H1 (cell line): Measurements from ENCODE around the gene C3orf80. TPM values are rescaled to one million over a fixed set of nuclear protein-coding genes. Genes with fewer than 3 reads are reported as not detected.

Experiments used
- CTCF ChIA-PET: fragments of 300-600 bp; sonication (Branson Sonifier 250); formaldehyde crosslinking; loops from one replicate; lab custom pipeline; 2021; ENCODE audit not compliant: partially characterized antibody; lab: Charles Lee
- POLR2A ChIA-PET: fragments of 300-600 bp; sonication (Branson Sonifier 250); formaldehyde crosslinking; loops from one replicate; lab custom pipeline; 2021; ENCODE audit warnings: inconsistent platforms; ENCODE audit not compliant: partially characterized antibody; lab: Charles Lee
- DNase-seq, 2 experiments: peaks; one replicate each; pipeline versions ENCODE4 v3.0.0 to v3.0.0-alpha.2; 2010 to 2022; ENCODE audit warnings: low spot score in 2 of 2, low read depth in 1 of 2, mixed read lengths in 1 of 2
- FAIRE-seq: peaks from 2 replicates; lab custom pipeline; 2011; peaks lifted over from hg19 to GRCh38; lab: Jason Lieb, UNC
- H2AFZ ChIP-seq: 2 replicates; pipeline ENCODE4 v1.8.1; 2012; ENCODE audit warnings: low read length, inconsistent platforms
- H2AK5ac ChIP-seq: 2 replicates; pipeline ENCODE4 v1.6.1; 2013; ENCODE audit warnings: low read depth, low read length
- H2BK120ac ChIP-seq: replicated peaks from 2 replicates; pipeline ENCODE3; 2013; ENCODE audit warnings: low read depth, low read length, inconsistent platforms
- H2BK12ac ChIP-seq: 2 replicates; pipeline ENCODE4 v1.6.1; 2013; ENCODE audit warnings: low read depth, low read length
- H2BK15ac ChIP-seq: 2 replicates; pipeline ENCODE4 v1.6.1; 2013; ENCODE audit warnings: low read length
- H2BK20ac ChIP-seq: 2 replicates; pipeline ENCODE4 v1.6.1; 2013; ENCODE audit warnings: low read length
- H2BK5ac ChIP-seq: 2 replicates; pipeline ENCODE4 v1.6.1; 2013; ENCODE audit warnings: low read depth, low read length
- H3K14ac ChIP-seq: 2 replicates; pipeline ENCODE4 v1.6.1; 2013; ENCODE audit warnings: inconsistent platforms; ENCODE audit not compliant: insufficient read length
- H3K18ac ChIP-seq: 2 replicates; pipeline ENCODE4 v1.6.1; 2013; ENCODE audit warnings: low read length; ENCODE audit errors: extremely low read depth
- H3K23ac ChIP-seq: 2 replicates; pipeline ENCODE4 v1.6.1; 2013; ENCODE audit warnings: inconsistent platforms; ENCODE audit not compliant: insufficient read length
- H3K23me2 ChIP-seq: 2 replicates; pipeline ENCODE4 v1.6.1; 2013; ENCODE audit warnings: low read depth, low read length
- H3K27ac ChIP-seq: 2 replicates; pipeline ENCODE4 v1.6.1; 2011; ENCODE audit warnings: low read depth, low read length, inconsistent platforms
- H3K27me3 ChIP-seq, 4 experiments: replicated peaks in 1 of 4; 1 replicate in 1 of 4; 2 replicates in 3 of 4; pipeline versions ENCODE4 v1.6.1 to v1.8.1; 2011 to 2013; ENCODE audit warnings: low read length in 3 of 4, mild to moderate bottlenecking in 3 of 4, inconsistent platforms in 2 of 4, mixed read lengths in 2 of 4, moderate library complexity in 1 of 4; ENCODE audit not compliant: control insufficient read depth in 3 of 4, insufficient read depth in 3 of 4; ENCODE audit errors: extremely low read depth in 1 of 4
- H3K36me3 ChIP-seq, 4 experiments: 2 replicates each; pipeline versions ENCODE4 v1.6.1 to v1.8.1; 2011 to 2013; ENCODE audit warnings: mild to moderate bottlenecking in 4 of 4, low read length in 3 of 4, moderate library complexity in 2 of 4, control low read depth in 1 of 4, inconsistent platforms in 1 of 4; ENCODE audit not compliant: insufficient read depth in 4 of 4, control insufficient read depth in 2 of 4
- H3K4ac ChIP-seq: replicated peaks from 2 replicates; pipeline ENCODE3; 2013; ENCODE audit warnings: low read length, low read depth, mixed read lengths, inconsistent platforms; ENCODE audit not compliant: insufficient read length
- H3K4me1 ChIP-seq, 4 experiments: replicated peaks in 1 of 4; 1 replicate in 1 of 4; 2 replicates in 3 of 4; pipeline versions ENCODE4 v1.6.1 to v1.8.1; 2011 to 2013; ENCODE audit warnings: low read length in 3 of 4, inconsistent platforms in 2 of 4, mixed read lengths in 1 of 4; ENCODE audit not compliant: insufficient read depth in 4 of 4, control insufficient read depth in 3 of 4
- H3K4me2 ChIP-seq, 2 experiments: 2 replicates each; pipeline versions ENCODE4 v1.6.1 to v1.8.1; 2011 to 2013; ENCODE audit warnings: low read depth in 2 of 2, low read length in 2 of 2, control low read depth in 1 of 2, inconsistent platforms in 1 of 2, mild to moderate bottlenecking in 1 of 2; ENCODE audit not compliant: insufficient read depth in 1 of 2
- H3K4me3 ChIP-seq, 4 experiments: fragments of 200-600, 300-600 bp in 1 of 4; sonication (generic), shearing (Covaris generic), sonication (Bioruptor Twin) in 1 of 4; 2 replicates each; pipeline versions ENCODE4 v1.5.1 to v1.8.1; 2011 to 2016; ENCODE audit warnings: low read length in 4 of 4, low read depth in 3 of 4, control low read depth in 2 of 4, inconsistent platforms in 2 of 4, mild to moderate bottlenecking in 2 of 4, mixed read lengths in 1 of 4, moderate library complexity in 1 of 4; ENCODE audit not compliant: insufficient read depth in 2 of 4; ENCODE audit errors: extremely low read depth in 1 of 4
- H3K56ac ChIP-seq: replicated peaks from 2 replicates; pipeline ENCODE3; 2013; ENCODE audit warnings: low read depth, mild to moderate bottlenecking, mixed read lengths, low read length, inconsistent platforms; ENCODE audit not compliant: insufficient read length
- H3K79me1 ChIP-seq: 2 replicates; pipeline ENCODE4 v1.6.1; 2013; ENCODE audit warnings: low read depth, low read length, control low read depth
- H3K79me2 ChIP-seq, 2 experiments: 2 replicates each; pipeline versions ENCODE4 v1.6.1 to v1.8.1; 2012 to 2013; ENCODE audit warnings: low read length in 2 of 2, mild to moderate bottlenecking in 2 of 2, inconsistent platforms in 1 of 2; ENCODE audit not compliant: insufficient read depth in 2 of 2, control insufficient read depth in 1 of 2
- H3K9ac ChIP-seq, 4 experiments: replicated peaks in 1 of 4; 1 replicate in 1 of 4; 2 replicates in 3 of 4; pipeline versions ENCODE4 v1.6.1 to v1.8.1; 2011 to 2013; ENCODE audit warnings: low read depth in 3 of 4, low read length in 3 of 4, control low read depth in 2 of 4, mild to moderate bottlenecking in 2 of 4, moderate library complexity in 2 of 4, inconsistent platforms in 1 of 4; ENCODE audit errors: extremely low read depth in 1 of 4
- H3K9me3 ChIP-seq, 2 experiments: 2 replicates each; pipeline versions ENCODE4 v1.6.1 to v1.8.1; 2012 to 2013; ENCODE audit warnings: mild to moderate bottlenecking in 2 of 2, moderate library complexity in 2 of 2, control low read depth in 1 of 2, inconsistent platforms in 1 of 2, low read depth in 1 of 2, low read length in 1 of 2, mixed read lengths in 1 of 2; ENCODE audit not compliant: insufficient read depth in 2 of 2
- H4K20me1 ChIP-seq, 2 experiments: replicated peaks in 1 of 2; 2 replicates each; pipeline versions ENCODE3 to v1.8.1; 2011 to 2013; ENCODE audit warnings: inconsistent platforms in 2 of 2, low read length in 2 of 2, mild to moderate bottlenecking in 1 of 2; ENCODE audit not compliant: insufficient read depth in 2 of 2, control insufficient read depth in 1 of 2
- H4K5ac ChIP-seq: 2 replicates; pipeline ENCODE4 v1.6.1; 2013; ENCODE audit warnings: low read length, low read depth, mixed read lengths, inconsistent platforms; ENCODE audit not compliant: insufficient read length
- H4K8ac ChIP-seq: 2 replicates; pipeline ENCODE4 v1.8.0; 2013; ENCODE audit warnings: mild to moderate bottlenecking, moderate library complexity, low read length, inconsistent platforms; ENCODE audit not compliant: insufficient read depth; ENCODE audit errors: extremely low read depth
- H4K91ac ChIP-seq: replicated peaks from 2 replicates; pipeline ENCODE3; 2013; ENCODE audit warnings: low read length, mixed read lengths, inconsistent platforms; ENCODE audit not compliant: insufficient read length
- CTCF ChIP-seq, 3 experiments: IDR thresholded peaks; 1 replicate in 2 of 3; 2 replicates in 1 of 3; pipeline versions ENCODE4 v1.5.1 to v1.6.1; 2011; ENCODE audit warnings: low read length in 3 of 3, mild to moderate bottlenecking in 3 of 3, inconsistent platforms in 2 of 3, low read depth in 1 of 3, moderate library complexity in 1 of 3; ENCODE audit not compliant: insufficient read depth in 1 of 3; ENCODE audit errors: control extremely low read depth in 1 of 3
- EP300 ChIP-seq, 2 experiments: IDR thresholded peaks; 1 replicate in 1 of 2; 2 replicates in 1 of 2; pipeline ENCODE4 v1.6.1; 2011 to 2012; ENCODE audit warnings: low read depth in 2 of 2, low read length in 2 of 2, mild to moderate bottlenecking in 2 of 2, borderline replicate concordance in 1 of 2, inconsistent platforms in 1 of 2, moderate library complexity in 1 of 2
- HDAC2 ChIP-seq, 2 experiments: fragments of 300-600 bp in 1 of 2; sonication (generic) in 1 of 2; IDR thresholded peaks; 2 replicates each; pipeline ENCODE4 v1.6.1; 2011 to 2012; ENCODE audit warnings: low read depth in 2 of 2, low read length in 2 of 2, mild to moderate bottlenecking in 2 of 2, moderate library complexity in 2 of 2, borderline replicate concordance in 1 of 2, inconsistent platforms in 1 of 2
- KDM4A ChIP-seq: IDR thresholded peaks from one replicate; pipeline ENCODE4 v1.7.1; 2012; ENCODE audit warnings: low read depth, mild to moderate bottlenecking, moderate library complexity, low read length, inconsistent platforms; ENCODE audit not compliant: severe bottlenecking
- SIX5 ChIP-seq: IDR thresholded peaks from 2 replicates; pipeline ENCODE4 v1.6.1; 2011; ENCODE audit warnings: mild to moderate bottlenecking, low read depth, low read length
- TAF1 ChIP-seq: IDR thresholded peaks from 2 replicates; pipeline ENCODE4 v1.6.1; 2011; ENCODE audit warnings: mild to moderate bottlenecking, low read depth, low read length
- TAF7 ChIP-seq: optimal IDR thresholded peaks from 2 replicates; pipeline ENCODE3; 2011; ENCODE audit warnings: low read depth, mild to moderate bottlenecking, inconsistent platforms, low read length, moderate library complexity, borderline replicate concordance
- TBP ChIP-seq: IDR thresholded peaks from 2 replicates; pipeline ENCODE4 v1.6.1; 2011; ENCODE audit warnings: low read depth, low read length, improper control_type of control experiment
- WGBS, 2 experiments: shearing (Covaris generic) in 1 of 2; methylation state at CpG; one replicate each; pipeline versions ENCODE4 v1.1.6 to v1.1.7; 2013 to 2015; ENCODE audit warnings: low lambda C conversion rate in 2 of 2, mixed read lengths in 2 of 2, inconsistent platforms in 1 of 2, low coverage in 1 of 2, missing lambda C conversion rate in 1 of 2; ENCODE audit not compliant: insufficient replicate concordance in 2 of 2, insufficient coverage in 1 of 2, insufficient read length in 1 of 2; ENCODE audit errors: extremely low coverage in 1 of 2, missing lambda C conversion rate in 1 of 2; 5-methylcytosine and 5-hydroxymethylcytosine counted together
- polyA plus RNA-seq, 7 experiments: library from polyadenylated mRNA; depleted of rRNA in 3 of 7; stranded (reverse) in 5 of 7; unstranded in 2 of 7; fragments of >200 nt in 5 of 7; fragments of 200-250 nt in 2 of 7; gene quantifications; 1 replicate in 5 of 7; 2 replicates in 1 of 7; 4 replicates in 1 of 7; pipeline versions ENCODE4 v1.2.1 to v1.2.3, GENCODE V29; 2011 to 2013; ENCODE audit warnings: missing spikeins in 2 of 7, mixed read lengths in 2 of 7
- total RNA-seq: library from RNA; stranded (reverse); fragmentation: NEBNext Ultra II Directional; extraction: Animal tissue kit (Norgen Biotek cat#: 25700); gene quantifications from 2 replicates; pipeline ENCODE4 v1.2.1, GENCODE V29; 2021
- TF ChIP-seq, protein P1 (sequence below): IDR thresholded peaks from 2 replicates; pipeline ENCODE4 v1.6.1; 2012; ENCODE audit warnings: inconsistent platforms

The C3orf80 gene
- total and polyA plus RNA-seq, 2 of the 8 experiments (the other 6 are each of a cell fraction or from before 2014, with no cell fraction given): 0.57 to 1.1 TPM

DNA sequence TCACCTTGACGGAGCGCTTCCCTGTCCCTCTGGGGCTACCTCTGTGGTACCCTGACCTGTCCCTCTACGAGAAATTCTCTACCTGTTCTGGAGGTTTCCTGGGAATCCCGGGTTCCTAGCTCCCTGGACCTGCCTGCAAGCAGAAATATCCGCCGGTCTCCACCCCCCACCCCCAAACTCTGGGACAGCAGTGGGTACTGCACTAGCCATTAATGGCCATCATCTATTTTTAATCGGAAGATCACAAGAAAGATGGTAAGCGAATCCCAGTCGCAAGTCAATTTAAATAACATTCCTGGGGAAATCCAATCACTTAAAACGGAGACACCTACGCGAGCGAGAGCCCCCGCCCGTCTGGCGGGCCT, 429 bp upstream of the C3orf80 start:
- ChIA-PET POLR2A (interaction anchor here (1.1 to 3.4 kb wide), 5 partner anchors 10 to 225 kb away, joined by 3 to 13 read pairs (median 5); partner anchors contain the start of genes SMC4 and TRIM59), CTCF (interaction anchor here (0.6 to 2.7 kb wide), 11 partner anchors 10 to 237 kb away, joined by 3 to 6 read pairs (median 3); no protein-coding TSS in a partner anchor)
- Histone ChIP-seq H3K4me3 (peak overlapping the region; percentile 46 to 66 (median 55)), H4K91ac (no peak overlapping the region), H3K4ac (no peak overlapping the region), H2AFZ (0 out of 2 replicates have a peak overlapping the region, but pooled peaks have one; percentile 4), H2BK15ac (no peak overlapping the region), H4K8ac (no peak overlapping the region), H2BK120ac (no peak overlapping the region), H3K27me3 (peaks cover 18 to 44% (median 34%) of the 10 kb centered on the region in 4 experiments), H2BK12ac (no peak overlapping the region), H4K20me1 (no peaks in the 10 kb centered on the region), H2AK5ac (no peak overlapping the region), H3K4me2 (peak overlapping the region; percentile 92 to 97), H3K14ac (no peak overlapping the region), H2BK20ac (no peak overlapping the region), H3K56ac (no peak overlapping the region), H2BK5ac (no peak overlapping the region), H3K79me2 (no peaks in the 10 kb centered on the region), H3K23ac (no peak overlapping the region), H3K4me1 (peaks cover 3 to 14% (median 6%) of the 10 kb centered on the region in 4 experiments), H3K9ac (no peak overlapping the region), H3K18ac (no peak overlapping the region), H3K27ac (no peak overlapping the region), H3K23me2 (peaks cover 18% of the 10 kb centered on the region), H3K79me1 (no peaks in the 10 kb centered on the region), H3K36me3 (peaks cover 0 to 2% (median 0%) of the 10 kb centered on the region in 4 experiments; a peak in 1 of 8 replicates), H4K5ac (no peak overlapping the region), H3K9me3 (no peaks in the 10 kb centered on the region)
- peak in 1 of 2 experiments; percentile 55 for DNase-seq
- FAIRE-seq: no peak
- 4% methylated on average over 15 of the region's 16 CpGs; no CpG with 5 or more reads in 1 of the 2 experiments for WGBS, 2 experiments
- TF ChIP-seq EP300 (IDR thresholded peaks at IDR 0.05; ENCODE audit: borderline replicate concordance in 1 of 2, low read depth in 2 of 2, low read length in 2 of 2): no peak
- no peak for TF ChIP-seq TBP
- TF ChIP-seq KDM4A: no peak
- no peak for TF ChIP-seq TAF1
- no peak for TF ChIP-seq SIX5
- TF ChIP-seq CTCF (IDR thresholded peaks at IDR 0.05; ENCODE audit: control extremely low read depth in 1 of 3, insufficient read depth in 1 of 3, low read depth in 1 of 3, low read length in 3 of 3): no peak
- no peak for TF ChIP-seq TAF7
- TF ChIP-seq, protein P1, sequence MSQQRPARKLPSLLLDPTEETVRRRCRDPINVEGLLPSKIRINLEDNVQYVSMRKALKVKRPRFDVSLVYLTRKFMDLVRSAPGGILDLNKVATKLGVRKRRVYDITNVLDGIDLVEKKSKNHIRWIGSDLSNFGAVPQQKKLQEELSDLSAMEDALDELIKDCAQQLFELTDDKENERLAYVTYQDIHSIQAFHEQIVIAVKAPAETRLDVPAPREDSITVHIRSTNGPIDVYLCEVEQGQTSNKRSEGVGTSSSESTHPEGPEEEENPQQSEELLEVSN: no peak
- TF ChIP-seq HDAC2 (IDR thresholded peaks at IDR 0.05; ENCODE audit: borderline replicate concordance in 1 of 2, low read depth in 2 of 2, low read length in 2 of 2): no peak
